Measurements from ENCODE around the gene TMEM51. TPM values are rescaled to one million over a fixed set of nuclear protein-coding genes. Genes with fewer than 3 reads are reported as not detected.

TMEM51 gene
- total RNA-seq, 2 donors from 2014 or later, result 12.1 TPM

- H3K4me1 Mint-ChIP-seq, result peaks cover 44% of the 10 kb centered on the region
- H3K9ac ChIP-seq (ENCODE audit: extremely low read depth, low read length, poor library complexity, severe bottlenecking), result no peak overlapping the region
- peaks cover 3% of the 10 kb centered on the region for H3K36me3 Mint-ChIP-seq (ENCODE audit: low read depth)
- H3K27ac Mint-ChIP-seq, result no peak overlapping the region
- H3K27me3 Mint-ChIP-seq (ENCODE audit: insufficient read depth), result peaks cover 17% of the 10 kb centered on the region
- no peaks in the 10 kb centered on the region for H3K36me3 ChIP-seq (ENCODE audit: control insufficient read depth, insufficient read depth, low read length)
- TF ChIP-seq CTCF (conservative IDR thresholded peaks at IDR 0.05), result no peak
- H3K4me1 ChIP-seq (ENCODE audit: control insufficient read depth, insufficient read depth, low read length), result peaks cover 20% of the 10 kb centered on the region
- WGBS, 2 experiments (ENCODE audit: insufficient coverage in 1 of 2, insufficient read length in 1 of 2), result 78 to 93% methylated on average over 4 to 11 of the region's 11 CpGs
- H3K4me3 ChIP-seq (ENCODE audit: low read length), result no peak overlapping the region
- peaks cover 5% of the 10 kb centered on the region for H3K27me3 ChIP-seq (ENCODE audit: control insufficient read depth, insufficient read depth, low read length, poor library complexity, severe bottlenecking)
- H3K9me3 ChIP-seq (ENCODE audit: control insufficient read depth, low read length), result no peaks in the 10 kb centered on the region
- no peak for DNase-seq
- no peak overlapping the region for H3K27ac ChIP-seq (ENCODE audit: low read depth, low read length)
- no peaks in the 10 kb centered on the region for H3K9me3 Mint-ChIP-seq
- H3K4me3 Mint-ChIP-seq, result no peak overlapping the region
Measured at GRCh38 chr1:15155888-15156741, 2.6 kb downstream of the TMEM51 start.

DNA sequence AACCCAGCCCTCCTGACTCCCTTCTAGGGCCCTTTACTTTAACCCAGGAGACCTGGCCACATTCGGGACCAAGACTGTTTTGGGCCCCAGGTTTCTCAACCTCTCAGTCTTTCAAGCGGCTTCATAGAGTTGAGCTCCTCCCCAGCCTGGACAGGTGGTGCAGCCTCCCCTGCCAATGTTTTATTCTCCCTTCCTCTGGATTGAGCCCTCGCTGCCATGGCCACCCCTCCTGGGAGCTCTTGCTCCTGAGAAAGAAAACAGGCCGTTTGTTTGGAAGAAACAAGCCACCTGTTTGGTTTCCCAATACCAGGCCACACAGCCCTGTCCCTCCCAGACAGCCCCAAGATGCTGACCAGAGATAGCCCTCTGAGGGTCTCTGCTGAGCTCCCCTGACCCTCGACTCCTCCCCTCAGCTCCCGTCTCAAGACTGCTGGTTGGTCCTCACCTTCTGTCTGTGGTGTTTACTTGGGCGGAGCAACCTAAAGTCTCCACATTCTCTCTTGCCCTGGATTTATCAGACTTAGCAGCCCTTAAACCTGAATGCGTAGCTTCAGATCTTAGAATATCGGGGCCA is 3.3 kb downstream of the TMEM51 start:
- H3K9me3 ChIP-seq (ENCODE audit: control insufficient read depth, low read length), result no peaks in the 10 kb centered on the region
- peaks cover 3% of the 10 kb centered on the region for H3K36me3 Mint-ChIP-seq (ENCODE audit: low read depth)
- peak overlapping the region; percentile 18 for H3K4me3 Mint-ChIP-seq
- no peak overlapping the region for H3K4me3 ChIP-seq (ENCODE audit: low read length)
- peaks cover 13% of the 10 kb centered on the region for H3K4me1 ChIP-seq (ENCODE audit: control insufficient read depth, insufficient read depth, low read length)
- peak overlapping the region; percentile 66 for H3K27ac Mint-ChIP-seq
- no peak for TF ChIP-seq CTCF (conservative IDR thresholded peaks at IDR 0.05)
- no peak overlapping the region for H3K27ac ChIP-seq (ENCODE audit: low read depth, low read length)
- H3K9ac ChIP-seq (ENCODE audit: extremely low read depth, low read length, poor library complexity, severe bottlenecking), result no peak overlapping the region
- WGBS, 2 experiments (ENCODE audit: insufficient coverage in 1 of 2, insufficient read length in 1 of 2), result 77 to 92% methylated on average over 4 to 9 of the region's 9 CpGs
- no peaks in the 10 kb centered on the region for H3K36me3 ChIP-seq (ENCODE audit: control insufficient read depth, insufficient read depth, low read length)
- H3K9me3 Mint-ChIP-seq, result no peaks in the 10 kb centered on the region
- peaks cover 41% of the 10 kb centered on the region for H3K4me1 Mint-ChIP-seq
- H3K27me3 Mint-ChIP-seq (ENCODE audit: insufficient read depth), result peaks cover 10% of the 10 kb centered on the region
- H3K27me3 ChIP-seq (ENCODE audit: control insufficient read depth, insufficient read depth, low read length, poor library complexity, severe bottlenecking), result peaks cover 5% of the 10 kb centered on the region
- DNase-seq, result peak; percentile 67

- Mint-ChIP-seq H3K4me3 (peak overlapping the region; percentile 18), H3K36me3 (ENCODE audit: low read depth) (peaks cover 3% of the 10 kb centered on the region), H3K9me3 (no peaks in the 10 kb centered on the region), H3K4me1 (peaks cover 37% of the 10 kb centered on the region), H3K27ac (no peak overlapping the region), H3K27me3 (ENCODE audit: insufficient read depth) (peaks cover 6% of the 10 kb centered on the region)
- Histone ChIP-seq H3K4me3 (ENCODE audit: low read length) (no peak overlapping the region), H3K4me1 (ENCODE audit: control insufficient read depth, insufficient read depth, low read length) (peaks cover 9% of the 10 kb centered on the region), H3K9me3 (ENCODE audit: control insufficient read depth, low read length) (no peaks in the 10 kb centered on the region), H3K27me3 (ENCODE audit: control insufficient read depth, insufficient read depth, low read length, poor library complexity, severe bottlenecking) (peaks cover 5% of the 10 kb centered on the region), H3K9ac (ENCODE audit: extremely low read depth, low read length, poor library complexity, severe bottlenecking) (no peak overlapping the region), H3K27ac (ENCODE audit: low read depth, low read length) (no peak overlapping the region), H3K36me3 (ENCODE audit: control insufficient read depth, insufficient read depth, low read length) (no peaks in the 10 kb centered on the region)
- 79 to 87% methylated on average over 10 to 17 of the region's 17 CpGs for WGBS, 2 experiments (ENCODE audit: insufficient coverage in 1 of 2, insufficient read length in 1 of 2)
- TF ChIP-seq CTCF (conservative IDR thresholded peaks at IDR 0.05), result no peak
- no peak for DNase-seq
Measured at GRCh38 chr1:15157524-15158399, 4.2 kb downstream of the TMEM51 start.
